GM19397 (cell line): Measurements from ENCODE around the gene JAKMIP1.

Experiments
- ATAC-seq: cut with Tn5 transposase; IDR thresholded peaks from one replicate; pipeline ENCODE4 v1.9.1; 2021; ENCODE audit warnings: mild to moderate bottlenecking, moderate library complexity; ENCODE audit not compliant: unreplicated experiment

Gene JAKMIP1

GRCh38 chr4:6071191-6071958 is 129.0 kb downstream of the JAKMIP1 start:
- no peak for ATAC-seq

- ATAC-seq = no peak
These were observed 130.3 kb downstream of the JAKMIP1 start for GRCh38 chr4:6069845-6070709.

- ATAC-seq = no peak
These were observed 131.4 kb downstream of the JAKMIP1 start for GRCh38 chr4:6068986-6069385.

GRCh38 chr4:6065934-6066590 is 134.3 kb downstream of the JAKMIP1 start:
- ATAC-seq = no peak

GRCh38 chr4:6065166-6065565 is 135.2 kb downstream of the JAKMIP1 start:
- no peak for ATAC-seq

GRCh38 chr4:6064383-6064782 is 136.0 kb downstream of the JAKMIP1 start:
- no peak for ATAC-seq

- ATAC-seq = no peak
These were observed 136.7 kb downstream of the JAKMIP1 start for GRCh38 chr4:6063684-6064083.

- ATAC-seq = no peak
These were observed 138.2 kb downstream of the JAKMIP1 start for GRCh38 chr4:6062133-6062532.

- ATAC-seq = no peak
These were observed 141.0 kb downstream of the JAKMIP1 start for GRCh38 chr4:6059375-6059805.

- no peak for ATAC-seq
These were observed 141.6 kb downstream of the JAKMIP1 start for GRCh38 chr4:6058531-6059374.

- ATAC-seq = no peak
These were observed 143.2 kb downstream of the JAKMIP1 start for GRCh38 chr4:6056976-6057766.

GRCh38 chr4:6055436-6055835 is 144.9 kb downstream of the JAKMIP1 start:
- no peak for ATAC-seq

- ATAC-seq = no peak
These were observed 145.3 kb downstream of the JAKMIP1 start for GRCh38 chr4:6055030-6055429.

- ATAC-seq = no peak
These were observed 146.0 kb downstream of the JAKMIP1 start for GRCh38 chr4:6054162-6054922.

GRCh38 chr4:6052679-6053078 is 147.7 kb downstream of the JAKMIP1 start:
- no peak for ATAC-seq

- ATAC-seq = no peak
These were observed 149.8 kb downstream of the JAKMIP1 start for GRCh38 chr4:6050551-6050950.

GRCh38 chr4:6049985-6050384 is 150.4 kb downstream of the JAKMIP1 start:
- ATAC-seq = no peak

- ATAC-seq = no peak
These were observed 151.1 kb downstream of the JAKMIP1 start for GRCh38 chr4:6049278-6049677.

- ATAC-seq = no peak
These were observed 151.8 kb downstream of the JAKMIP1 start for GRCh38 chr4:6048537-6048936.
